Cerebellar cortex (tissue), 1 donor: ENCODE results near the gene LCAT.
"Not testable (repeated sequence)": the region's sequence is repeated elsewhere in the genome, so short reads cannot be mapped to it uniquely, and the experiment has no call there.

ENCODE experiments used
- DNase-seq: peaks from one replicate; pipeline ENCODE4 v3.0.0-alpha.2; 2015; ENCODE audit warnings: low spot score

Gene LCAT

GRCh38 chr16:67931712-67932461 lies 12.0 kb downstream of the LCAT start, which contains the start of gene CTRL:
TSS of gene CTRL (minus strand) at chr16:67931862. CDS start at chr16:67931852, 10 bp downstream.
- DNase-seq, result no peak

DNA sequence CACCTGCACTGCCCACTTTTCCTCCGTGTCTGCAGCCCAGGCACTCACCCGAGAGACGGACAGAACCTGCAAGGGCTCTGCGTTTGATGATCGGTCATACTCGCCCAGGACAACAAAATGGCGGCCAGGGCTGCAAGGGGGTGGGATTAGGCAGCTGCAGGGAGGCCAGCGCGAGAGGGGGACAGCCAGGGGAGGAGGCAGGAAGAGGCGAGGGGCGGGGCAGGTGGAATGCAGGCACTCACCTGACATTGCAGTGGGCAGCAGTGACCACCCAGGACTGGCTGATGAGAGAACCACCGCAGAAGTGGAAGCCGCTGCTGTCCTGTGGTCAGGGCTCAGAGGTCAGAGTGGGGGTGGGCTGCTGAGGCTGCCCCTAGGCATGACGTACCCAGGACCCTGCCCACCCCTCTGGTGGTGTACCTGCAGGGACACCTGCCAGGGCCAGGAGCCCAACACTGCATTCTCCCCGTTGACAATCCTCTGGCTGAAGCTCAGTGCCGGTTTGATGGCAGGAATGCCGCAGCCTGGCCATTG lies 13.2 kb downstream of the LCAT start:
- no peak for DNase-seq

GRCh38 chr16:67930191-67930590 lies 13.7 kb downstream of the LCAT start:
- no peak for DNase-seq

- peak; percentile 83 for DNase-seq
These were observed 15.2 kb downstream of the LCAT start for GRCh38 chr16:67928561-67929364.

- no peak for DNase-seq
These were observed 15.8 kb downstream of the LCAT start for GRCh38 chr16:67928147-67928546.

GRCh38 chr16:67927131-67927941 lies 16.6 kb downstream of the LCAT start:
- peak; percentile 71 for DNase-seq

- DNase-seq, result no peak
These were observed 17.7 kb downstream of the LCAT start for GRCh38 chr16:67926181-67926750.

DNA sequence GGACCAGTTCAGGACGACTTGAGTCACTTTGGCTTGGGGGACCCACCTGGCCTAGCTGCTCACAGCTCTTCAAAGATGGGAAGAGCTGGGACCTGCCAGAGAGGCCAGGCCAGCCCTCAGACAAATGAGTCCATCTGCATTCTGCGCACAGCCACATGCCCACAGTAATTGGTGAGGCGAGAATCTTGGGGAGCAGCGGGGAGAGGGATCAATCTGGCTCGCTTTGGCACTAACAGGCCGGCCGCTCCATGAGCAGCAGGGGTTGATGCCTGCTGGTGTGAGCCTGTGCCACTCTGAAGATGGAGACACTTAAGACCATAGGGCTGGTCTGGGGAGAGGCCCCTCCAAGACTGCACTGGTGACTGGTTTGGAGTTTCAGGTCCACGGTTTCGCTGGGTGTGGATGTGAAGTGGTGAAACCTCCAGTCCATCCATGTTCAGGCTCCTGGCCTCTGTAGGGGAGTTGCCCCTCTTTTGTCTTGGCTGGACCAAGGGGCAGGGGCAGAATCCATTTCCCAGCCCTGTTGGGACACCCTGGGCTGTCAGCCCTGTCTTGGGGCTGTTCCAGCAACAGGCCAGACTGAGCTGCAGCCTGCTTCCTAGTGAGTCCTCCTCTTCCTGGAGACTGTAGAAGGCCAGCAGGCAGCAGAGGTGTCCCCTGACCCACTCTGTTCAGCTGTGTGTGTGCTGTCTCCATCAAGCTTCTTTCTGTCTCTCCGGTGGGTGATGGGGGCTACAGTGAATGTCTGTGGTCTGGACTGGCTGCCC lies 19.6 kb downstream of the LCAT start:
- DNase-seq, result no peak

DNA sequence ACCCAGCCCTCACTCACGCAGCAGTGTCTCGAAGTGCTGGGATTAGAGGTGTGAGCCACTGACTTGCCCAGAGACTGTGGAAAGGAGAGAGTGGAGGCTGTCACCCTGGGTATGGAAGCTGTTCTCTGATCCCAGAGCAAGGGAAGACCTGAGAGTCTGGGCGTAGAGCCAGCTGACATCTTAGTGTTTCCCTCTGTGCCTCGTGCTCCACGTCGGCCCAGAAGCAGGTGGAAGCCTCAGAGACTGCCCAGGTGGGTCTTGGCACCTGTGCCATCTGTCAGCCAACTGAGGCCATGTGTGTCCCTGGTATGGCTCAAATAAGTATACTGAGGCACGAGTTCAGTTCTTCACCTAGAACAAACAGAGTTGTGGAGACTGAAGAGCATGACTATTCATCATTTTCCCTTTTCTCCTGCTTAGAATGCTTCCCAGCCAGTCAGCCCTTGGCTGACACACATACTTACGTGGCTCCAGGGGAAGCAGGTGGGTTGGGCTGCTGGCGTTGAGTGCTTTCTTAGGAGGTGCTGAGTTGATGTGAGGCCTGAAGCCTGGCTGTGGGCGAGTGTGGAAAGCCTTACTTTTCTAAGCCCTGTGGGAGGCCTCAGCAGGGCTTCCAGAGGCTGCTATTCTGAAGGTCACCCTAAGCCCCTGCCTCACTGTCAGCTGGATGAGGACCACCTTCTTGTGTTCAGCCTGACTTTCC lies 20.4 kb downstream of the LCAT start:
- peak; percentile 71 for DNase-seq

DNA sequence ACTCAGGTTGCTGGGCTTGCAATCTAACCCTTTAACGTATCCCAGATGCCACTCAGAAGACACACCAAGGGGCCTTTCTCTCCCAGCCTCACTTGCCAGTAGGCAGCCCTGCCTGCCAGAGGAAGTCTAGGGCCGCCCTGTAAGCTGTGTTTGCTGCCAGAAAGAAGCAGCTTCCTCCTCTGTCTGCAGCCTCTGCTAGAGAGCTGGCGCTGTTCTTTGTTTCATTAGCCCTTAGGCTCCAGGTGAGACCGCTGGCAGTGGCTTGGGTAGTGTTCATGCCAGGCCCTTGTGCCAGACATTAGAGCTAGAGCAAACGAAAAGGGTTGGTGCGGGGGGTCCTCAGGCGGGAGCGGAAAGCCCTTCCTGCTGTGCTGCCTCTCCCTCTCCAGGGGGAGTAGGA lies 21.2 kb downstream of the LCAT start:
- no peak for DNase-seq

DNA sequence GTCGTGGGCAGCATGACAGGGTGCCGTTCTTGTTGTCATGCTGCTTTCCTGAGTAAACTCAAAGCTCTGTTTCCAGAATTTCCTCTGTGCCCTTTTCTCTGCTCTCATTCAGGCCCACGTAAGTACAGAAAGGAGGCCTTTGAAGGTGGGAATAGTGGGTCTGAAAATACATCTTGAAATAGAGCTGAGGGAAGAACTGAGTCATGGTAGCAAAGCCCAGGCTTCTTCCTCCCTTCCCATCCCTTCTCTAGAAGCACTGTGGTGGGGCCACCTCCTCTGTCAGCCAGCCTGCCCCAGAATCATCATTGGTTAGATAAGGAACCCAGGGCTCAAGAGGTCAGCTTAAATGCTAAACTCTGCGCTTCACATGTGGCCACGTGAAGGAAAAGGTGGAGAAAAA lies 21.7 kb downstream of the LCAT start:
- DNase-seq, result no peak

- DNase-seq, result no peak
These were observed 24.2 kb downstream of the LCAT start for GRCh38 chr16:67919622-67920221.

DNA sequence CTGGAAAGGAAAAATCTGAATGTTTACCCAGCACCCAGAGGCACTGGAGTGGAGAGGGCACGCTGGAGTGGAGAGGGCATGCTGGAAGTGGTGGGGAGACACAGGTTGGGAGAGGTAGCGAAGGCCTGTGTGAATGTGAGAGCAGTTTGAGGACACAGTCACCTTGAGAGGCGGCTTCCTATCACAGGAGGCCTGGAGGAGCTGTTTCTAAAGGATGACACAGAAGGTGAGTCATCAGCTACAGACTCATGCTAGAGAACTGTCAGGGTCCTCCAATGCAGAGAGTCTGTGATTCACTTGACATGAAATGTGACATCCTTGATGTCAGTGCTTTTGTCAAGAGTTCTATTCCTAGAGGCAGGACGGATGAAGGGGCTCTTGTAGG lies 26.1 kb downstream of the LCAT start:
- no peak for DNase-seq

DNA sequence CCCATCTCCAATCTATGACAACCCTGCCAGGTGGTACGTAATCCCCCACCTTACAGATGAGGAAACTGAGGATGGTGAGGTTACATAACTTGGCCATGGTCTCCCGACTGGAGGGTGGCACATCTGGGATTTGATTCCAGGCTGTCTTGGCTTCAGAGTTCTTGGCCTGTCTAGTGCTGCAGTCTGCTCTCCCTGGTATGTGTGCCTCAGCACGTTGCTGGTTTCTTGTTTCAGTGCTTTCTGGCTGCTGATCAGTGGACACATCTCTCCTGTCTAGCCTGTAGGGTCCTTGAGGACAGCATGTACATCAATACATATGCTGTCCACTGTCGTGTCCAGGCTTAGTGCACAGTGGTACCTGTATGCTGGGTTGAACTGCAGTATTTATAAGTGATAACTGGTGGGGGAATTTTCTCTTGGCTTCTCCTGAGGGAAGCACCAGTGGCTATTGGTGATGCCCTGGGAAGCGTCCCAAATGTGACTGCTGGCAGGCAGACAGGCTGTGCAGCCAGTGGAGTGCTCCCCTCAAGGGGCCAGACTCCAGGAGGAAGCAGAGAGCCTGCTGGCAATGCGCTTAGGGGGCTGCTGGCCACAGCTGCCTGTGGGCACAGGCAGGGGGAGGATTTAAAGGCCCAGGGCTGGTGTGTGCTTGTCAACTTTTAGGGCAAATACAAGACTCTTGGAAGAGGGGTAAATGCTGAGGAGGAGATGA lies 26.6 kb downstream of the LCAT start:
- no peak for DNase-seq

GRCh38 chr16:67915831-67916723 lies 27.8 kb downstream of the LCAT start:
- DNase-seq, result no peak

GRCh38 chr16:67915496-67915769 lies 28.5 kb downstream of the LCAT start:
- not testable (repeated sequence) for DNase-seq

DNA sequence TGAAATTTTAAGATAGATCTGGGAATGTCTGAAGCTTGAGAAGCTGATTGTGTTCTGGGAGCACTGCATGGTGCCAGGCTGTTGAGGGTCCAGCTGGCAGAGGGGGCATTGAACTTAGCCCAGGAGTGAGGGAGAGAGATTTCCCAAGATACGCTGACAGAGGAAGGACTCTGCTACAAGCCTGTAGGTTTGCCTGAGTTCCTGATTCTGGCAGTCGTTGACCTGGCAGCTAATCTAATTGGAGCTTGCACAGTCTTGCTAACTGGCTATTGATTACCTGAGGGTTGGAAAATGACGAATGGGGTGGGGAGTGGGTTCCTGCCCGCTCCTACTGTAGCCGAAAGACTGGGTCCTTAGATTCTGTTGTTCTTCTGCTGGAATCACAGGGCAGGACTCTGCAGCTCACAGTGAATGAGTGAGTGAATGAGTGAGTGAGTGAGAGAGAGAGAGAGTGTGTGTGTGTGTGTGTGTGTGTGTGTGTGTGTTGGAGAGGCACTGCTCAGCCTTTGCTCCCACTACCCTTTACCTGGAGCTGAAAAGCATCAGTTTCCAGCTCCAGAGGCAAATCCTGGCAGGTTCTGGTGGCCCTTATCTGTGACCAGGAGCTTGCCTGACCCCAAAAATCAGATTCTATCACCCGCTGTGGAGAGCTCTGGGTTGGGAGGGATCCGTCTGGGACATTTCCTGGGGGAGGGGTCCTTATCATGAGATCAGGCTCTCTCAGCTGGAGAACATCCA lies 29.0 kb downstream of the LCAT start:
- no peak for DNase-seq

DNA sequence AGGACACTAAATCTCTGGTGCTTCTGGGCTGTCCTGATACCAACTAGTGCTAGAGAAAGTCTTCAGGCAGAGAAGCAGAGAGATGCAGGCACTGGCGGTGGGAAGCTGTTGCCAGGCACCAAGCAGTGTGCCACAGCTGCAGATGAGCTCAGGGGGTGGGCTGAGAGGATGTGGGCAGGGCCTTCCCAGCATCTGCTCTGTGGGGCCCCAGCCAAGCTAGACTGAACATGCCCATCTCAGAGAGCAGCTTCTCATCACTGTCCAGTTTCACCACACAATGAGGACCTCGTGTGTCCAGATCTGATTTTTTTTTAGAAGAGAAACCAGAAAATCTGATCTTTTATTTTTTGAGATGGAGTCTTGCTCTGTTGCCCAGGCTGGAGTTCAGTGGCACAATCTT lies 33.8 kb downstream of the LCAT start:
- DNase-seq, result no peak
